GM19328 (cell line): Measurements from ENCODE around the gene UNC45A.
"Not testable (repeated sequence)": the region's sequence is repeated elsewhere in the genome, so short reads cannot be mapped to it uniquely, and the experiment has no call there.

Experiments used
- ATAC-seq: cut with Tn5 transposase; IDR thresholded peaks from one replicate; pipeline ENCODE4 v1.9.1; 2021; ENCODE audit warnings: mild to moderate bottlenecking, moderate library complexity; ENCODE audit not compliant: unreplicated experiment

The UNC45A gene

GRCh38 chr15:90903733-90904536, 31.1 kb upstream of the UNC45A start:
- ATAC-seq, result no peak

GRCh38 chr15:90904746-90905145, 30.3 kb upstream of the UNC45A start:
- ATAC-seq, result no peak

DNA sequence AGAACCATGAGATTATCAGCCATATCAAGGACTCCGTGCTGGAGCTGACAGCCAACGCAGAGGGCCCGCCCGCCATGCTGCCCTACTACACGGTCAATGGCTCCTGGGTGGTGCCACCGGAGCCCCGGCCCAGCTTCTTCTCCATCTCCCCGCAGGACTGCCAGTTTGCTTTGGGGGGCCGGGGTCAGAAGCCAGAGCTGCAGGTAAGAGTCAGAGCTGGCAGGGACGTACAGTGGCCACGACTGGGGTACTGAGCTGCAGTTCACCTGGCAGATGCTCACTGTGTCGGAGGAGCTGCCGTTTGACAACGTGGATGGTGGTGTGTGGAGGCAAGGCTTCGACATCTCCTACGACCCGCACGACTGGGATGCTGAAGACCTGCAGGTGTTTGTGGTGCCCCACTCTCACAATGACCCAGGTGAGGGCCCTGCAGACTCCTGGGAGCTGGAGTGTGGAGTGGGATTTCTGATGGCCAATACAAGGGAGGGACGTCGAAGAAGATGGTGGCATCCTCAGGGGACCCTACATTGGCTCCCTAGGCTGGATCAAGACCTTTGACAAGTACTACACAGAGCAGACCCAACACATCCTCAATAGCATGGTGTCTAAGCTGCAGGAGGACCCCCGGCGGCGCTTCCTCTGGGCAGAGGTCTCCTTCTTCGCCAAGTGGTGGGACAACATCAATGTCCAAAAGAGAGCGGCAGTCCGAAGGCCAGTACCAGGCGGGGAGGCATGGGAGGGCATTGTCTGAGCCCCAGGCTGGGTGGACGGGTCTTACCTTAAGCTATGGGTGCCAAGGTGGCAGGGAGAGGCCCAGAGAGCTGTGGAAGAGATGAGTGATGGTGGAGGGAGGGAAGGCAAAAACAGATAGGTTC, 29.5 kb upstream of the UNC45A start:
- ATAC-seq, result no peak

DNA sequence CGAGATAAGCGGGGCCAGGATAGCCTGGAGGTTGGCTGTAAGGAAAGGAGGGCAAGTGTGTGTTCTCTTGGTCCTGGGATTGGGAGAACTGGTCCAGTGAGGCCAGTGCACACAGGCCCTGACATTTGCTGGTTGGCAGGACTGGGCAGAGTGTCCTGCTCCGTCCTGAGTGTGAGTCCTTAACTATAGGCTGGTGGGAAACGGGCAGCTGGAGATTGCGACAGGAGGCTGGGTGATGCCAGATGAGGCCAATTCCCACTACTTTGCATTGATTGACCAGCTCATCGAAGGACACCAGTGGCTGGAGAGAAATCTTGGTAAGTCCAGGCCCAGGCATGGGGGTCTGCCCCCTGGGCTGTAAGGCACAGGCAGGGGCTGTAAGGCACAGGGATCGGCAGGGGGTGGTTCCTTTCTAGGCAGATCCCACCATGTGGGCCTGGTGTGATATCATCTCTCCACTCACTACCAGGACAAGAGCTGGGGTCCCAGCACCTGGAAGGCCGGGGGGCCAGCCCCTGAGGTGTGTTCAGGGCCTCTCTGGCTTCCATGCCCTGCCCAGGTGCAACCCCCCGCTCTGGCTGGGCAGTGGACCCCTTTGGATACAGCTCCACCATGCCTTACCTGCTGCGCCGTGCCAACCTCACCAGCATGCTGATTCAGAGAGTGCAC, 28.8 kb upstream of the UNC45A start:
- ATAC-seq, result no peak

GRCh38 chr15:90907051-90907660, 27.9 kb upstream of the UNC45A start:
- ATAC-seq, result no peak

- no peak for ATAC-seq
Measured at GRCh38 chr15:90907838-90908507, 27.1 kb upstream of the UNC45A start.

GRCh38 chr15:90909449-90909848, 25.6 kb upstream of the UNC45A start:
- ATAC-seq, result not testable (repeated sequence)

DNA sequence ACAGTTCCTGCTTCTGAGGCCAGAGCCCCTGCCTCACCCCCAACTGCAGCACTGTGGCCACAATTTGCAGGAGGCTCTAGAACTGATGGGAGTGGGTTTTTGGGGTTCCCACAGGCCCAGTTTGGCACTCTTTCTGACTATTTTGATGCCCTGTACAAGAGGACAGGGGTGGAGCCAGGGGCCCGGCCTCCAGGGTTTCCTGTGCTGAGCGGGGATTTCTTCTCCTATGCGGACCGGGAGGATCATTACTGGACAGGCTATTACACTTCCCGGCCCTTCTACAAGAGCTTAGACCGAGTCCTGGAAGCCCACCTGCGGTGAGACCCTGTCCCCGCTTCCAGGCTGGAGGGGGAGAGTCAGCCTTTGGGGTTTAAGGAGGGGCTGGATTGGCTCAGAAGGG, 25.1 kb upstream of the UNC45A start:
- ATAC-seq, result no peak

DNA sequence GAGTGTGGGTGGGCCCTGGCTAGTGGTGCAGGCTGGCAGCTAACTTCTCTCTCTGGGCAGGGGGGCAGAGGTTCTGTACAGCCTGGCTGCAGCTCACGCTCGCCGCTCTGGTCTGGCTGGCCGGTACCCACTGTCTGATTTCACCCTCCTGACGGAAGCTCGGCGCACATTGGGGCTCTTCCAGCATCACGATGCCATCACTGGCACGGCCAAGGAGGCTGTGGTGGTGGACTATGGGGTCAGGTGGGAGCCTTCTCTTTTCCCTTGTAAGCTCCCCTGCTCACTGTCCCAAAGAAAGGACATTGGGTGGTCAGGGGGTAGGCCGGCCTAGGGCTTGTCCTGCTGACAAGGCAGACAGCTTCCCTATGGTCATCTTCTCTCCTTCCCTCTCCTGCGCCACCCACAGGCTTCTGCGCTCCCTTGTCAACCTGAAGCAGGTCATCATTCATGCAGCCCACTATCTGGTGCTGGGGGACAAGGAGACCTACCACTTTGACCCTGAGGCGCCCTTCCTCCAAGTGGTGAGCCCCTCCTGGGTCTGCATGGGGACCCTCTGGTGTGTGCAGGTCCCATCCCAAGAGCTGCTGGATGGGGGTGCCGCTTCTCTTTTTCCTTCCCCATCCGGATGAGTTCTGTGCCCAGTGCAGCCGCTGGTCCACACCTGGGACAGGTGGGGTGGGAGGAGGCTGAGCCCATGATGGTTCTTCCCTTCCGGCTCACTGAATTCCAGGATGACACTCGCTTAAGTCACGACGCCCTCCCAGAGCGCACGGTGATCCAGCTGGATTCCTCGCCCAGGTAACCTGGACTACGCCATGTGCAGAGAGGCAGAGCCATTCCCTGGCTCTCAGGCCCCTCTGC, 24.4 kb upstream of the UNC45A start:
- no peak for ATAC-seq

GRCh38 chr15:90911302-90911623, 23.8 kb upstream of the UNC45A start:
- no peak for ATAC-seq

- ATAC-seq, result no peak
Measured at GRCh38 chr15:90911906-90912769, 22.9 kb upstream of the UNC45A start.

DNA sequence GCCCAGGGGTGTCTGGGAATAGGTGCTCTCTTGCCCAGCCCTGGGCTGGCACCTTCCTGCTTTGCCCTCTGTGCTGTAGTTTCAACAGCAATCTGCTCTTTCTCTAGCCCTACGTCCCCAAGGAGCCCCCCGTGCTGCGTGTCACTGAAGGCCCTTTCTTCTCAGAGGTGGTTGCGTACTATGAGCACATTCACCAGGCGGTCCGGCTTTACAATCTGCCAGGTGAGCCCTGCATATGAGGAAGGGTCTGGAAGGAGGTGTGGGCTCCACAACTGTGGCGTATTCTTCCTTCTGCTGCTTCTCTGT, 22.4 kb upstream of the UNC45A start:
- no peak for ATAC-seq

DNA sequence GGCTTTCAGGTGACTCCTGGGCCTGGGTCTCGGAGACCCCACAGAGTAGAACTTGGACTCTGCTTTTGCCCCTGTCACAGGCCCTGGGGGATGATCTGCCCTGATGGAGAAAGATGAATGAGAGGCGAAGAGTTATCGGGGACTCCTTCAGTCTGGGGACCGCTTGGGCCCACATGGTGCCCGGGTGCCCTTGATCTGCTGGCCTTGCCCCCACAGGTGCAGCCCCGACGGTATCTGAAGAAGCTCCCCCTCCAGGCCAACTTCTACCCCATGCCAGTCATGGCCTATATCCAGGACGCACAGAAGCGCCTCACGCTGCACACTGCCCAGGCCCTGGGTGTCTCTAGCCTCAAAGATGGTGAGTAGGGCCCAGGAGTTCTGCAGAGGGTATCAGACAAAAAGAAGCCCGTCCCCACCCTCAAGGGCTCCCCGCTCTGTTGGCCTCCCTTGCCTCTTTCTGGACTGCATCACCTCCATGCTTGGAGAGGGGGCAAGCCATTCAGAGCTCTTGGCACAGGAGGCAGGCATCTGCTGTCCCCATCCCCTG, 21.6 kb upstream of the UNC45A start:
- ATAC-seq, result no peak

DNA sequence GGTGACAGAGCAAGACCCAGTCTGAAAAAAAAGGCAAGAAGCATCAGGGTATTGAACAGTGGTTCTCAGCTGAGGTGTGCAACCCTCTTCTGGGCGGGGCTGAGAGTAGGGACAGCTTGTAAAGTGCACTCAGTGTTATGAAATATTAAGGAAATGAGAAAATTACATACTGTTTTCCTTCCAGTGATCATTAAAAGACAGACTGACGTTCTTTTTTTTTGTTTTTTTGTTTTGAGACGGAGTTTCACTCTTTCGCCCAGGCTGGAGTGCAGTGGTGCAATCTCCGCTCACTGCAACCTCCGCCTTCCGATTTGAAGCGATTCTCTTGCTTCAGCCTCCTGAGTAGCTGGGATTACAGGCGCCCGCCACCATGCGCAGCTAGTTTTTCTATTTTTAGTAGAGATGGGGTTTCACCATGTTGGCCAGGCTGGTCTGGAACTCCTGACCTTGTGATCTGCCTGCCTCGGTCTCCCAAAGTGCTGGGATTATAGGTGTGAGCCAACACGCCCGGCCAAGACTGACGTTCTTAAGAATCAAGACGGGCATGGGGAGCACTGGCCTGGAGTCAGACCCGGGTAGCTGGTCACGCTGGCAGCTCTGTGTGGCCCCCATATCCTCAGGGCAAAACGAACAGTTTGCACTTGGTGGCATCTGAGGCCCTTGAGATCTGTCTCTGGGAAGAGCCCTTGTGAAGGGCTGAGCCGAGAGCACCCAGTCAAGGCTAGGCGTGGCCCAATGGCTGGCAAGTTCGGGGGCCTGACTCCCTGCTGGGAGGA, 20.6 kb upstream of the UNC45A start:
- ATAC-seq, result no peak

DNA sequence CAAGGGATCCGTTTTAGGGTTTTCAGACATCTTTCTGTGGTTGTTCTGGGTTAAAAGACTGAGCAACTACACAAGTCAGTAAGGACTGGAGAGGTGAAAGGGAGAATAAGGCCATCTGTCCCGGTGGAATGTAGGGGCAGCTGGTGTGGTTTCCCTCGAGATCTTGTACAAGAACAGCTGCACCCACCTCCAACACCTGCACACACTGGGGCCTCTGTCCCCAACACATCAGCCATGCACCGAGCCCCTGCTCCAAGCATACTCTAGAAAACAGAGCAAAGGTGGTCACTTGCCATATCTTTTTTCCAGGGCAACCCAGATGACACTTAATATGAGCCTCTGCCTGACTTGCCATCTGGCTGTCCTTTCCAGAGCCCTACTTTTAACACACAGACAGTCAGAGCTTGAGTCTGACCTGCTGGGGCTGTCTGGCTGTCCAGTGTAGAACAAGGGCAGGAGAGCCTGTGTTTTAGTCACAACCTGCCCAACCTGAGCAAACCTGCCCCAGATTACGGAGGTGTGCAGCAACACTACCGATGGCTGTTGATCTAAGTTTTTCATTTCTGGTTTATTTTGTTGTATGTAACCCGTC, 19.8 kb upstream of the UNC45A start:
- no peak for ATAC-seq

DNA sequence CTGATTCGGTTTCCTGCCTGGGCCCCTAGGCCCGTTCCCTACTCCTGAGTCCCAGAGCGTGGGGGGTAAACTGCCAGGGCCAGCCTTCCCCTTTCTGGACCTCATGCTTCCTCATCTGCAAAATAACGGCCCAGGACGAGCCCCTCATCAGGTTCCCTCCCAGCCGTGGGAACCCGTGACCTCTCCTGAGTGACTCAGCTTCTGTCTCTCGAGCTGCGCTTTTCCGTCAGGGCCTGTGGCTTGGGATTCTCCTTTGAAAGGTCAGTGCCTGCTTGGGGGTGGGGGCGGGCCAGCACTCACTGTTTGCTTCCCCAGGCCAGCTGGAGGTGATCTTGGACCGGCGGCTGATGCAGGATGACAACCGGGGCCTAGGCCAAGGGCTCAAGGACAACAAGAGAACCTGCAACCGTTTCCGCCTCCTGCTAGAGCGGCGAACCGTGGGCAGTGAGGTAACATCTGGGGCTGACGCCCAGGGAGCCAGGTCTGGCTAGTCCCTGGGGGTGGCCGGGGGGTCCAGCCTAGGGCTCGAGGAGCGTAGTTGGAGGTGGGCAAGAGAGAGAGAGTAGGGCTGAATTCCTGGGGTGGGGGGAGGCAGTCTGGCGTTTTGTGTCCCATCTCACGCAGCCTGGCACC, 19.2 kb upstream of the UNC45A start:
- ATAC-seq, result no peak

- no peak for ATAC-seq
Measured at GRCh38 chr15:90916461-90916860, 18.6 kb upstream of the UNC45A start.
